Chondrocyte (in vitro differentiated cells): ENCODE data around the gene RALY. TPM values are rescaled to one million over a fixed set of nuclear protein-coding genes. Genes with fewer than 3 reads are reported as not detected.

Source experiments
- DNase-seq: peaks from one replicate; pipeline ENCODE4 v3.0.0; 2021; ENCODE audit warnings: mixed read lengths, low spot score
- H3K27ac Mint-ChIP-seq: one replicate; pipeline ENCODE4 v1.8.0; 2021; ENCODE audit warnings: mild to moderate bottlenecking, moderate library complexity, mixed read lengths; ENCODE audit not compliant: unreplicated experiment
- H3K27me3 Mint-ChIP-seq: 2 replicates; pipeline ENCODE4 v1.8.0; 2021; ENCODE audit warnings: low read depth, mixed read lengths
- H3K36me3 Mint-ChIP-seq: 2 replicates; pipeline ENCODE4 v1.8.0; 2021; ENCODE audit warnings: low read depth, mixed read lengths
- H3K4me1 Mint-ChIP-seq: 2 replicates; pipeline ENCODE4 v1.8.0; 2021; ENCODE audit warnings: low read depth, mild to moderate bottlenecking, mixed read lengths
- H3K4me3 Mint-ChIP-seq: one replicate; pipeline ENCODE4 v1.8.0; 2021; ENCODE audit warnings: mild to moderate bottlenecking, moderate library complexity, mixed read lengths; ENCODE audit not compliant: unreplicated experiment
- H3K9me3 Mint-ChIP-seq: 2 replicates; pipeline ENCODE4 v1.8.0; 2021; ENCODE audit warnings: low read depth, mixed read lengths
- total RNA-seq: library from RNA; stranded (reverse); gene quantifications from 3 replicates; pipeline ENCODE4 v1.2.1, GENCODE V29; 2021
- TF ChIP-seq, protein P1 (sequence below): fragments of 200-600 bp; sonication (generic); IDR thresholded peaks from 2 replicates; pipeline ENCODE4 v1.5.0; 2021; ENCODE audit warnings: antibody characterized with exemption, mild to moderate bottlenecking, moderate library complexity

Gene RALY
- total RNA-seq, 1 donor from 2014 or later, result 169 TPM

DNA sequence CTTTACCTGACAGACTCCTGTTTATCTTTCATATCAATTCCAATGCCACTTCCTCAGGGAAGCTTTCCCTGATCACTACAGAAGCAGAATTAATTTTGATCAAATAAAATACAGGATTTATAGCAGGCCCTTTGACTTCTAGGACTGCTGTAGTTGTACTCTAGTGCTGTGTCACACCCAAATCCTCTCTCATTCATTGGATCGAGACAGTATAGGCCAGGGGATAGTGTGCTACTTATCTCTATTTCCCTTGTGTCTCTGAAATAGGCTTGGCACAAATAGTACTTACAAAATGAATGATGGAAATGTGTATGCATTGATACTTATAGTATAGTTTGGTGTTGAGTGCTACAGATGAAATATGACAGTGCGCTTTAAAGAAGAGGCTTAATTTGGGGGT is 19.8 kb downstream of the RALY start:
- H3K4me1 Mint-ChIP-seq, result peaks cover 80% of the 10 kb centered on the region
- H3K27ac Mint-ChIP-seq, result no peak overlapping the region
- H3K4me3 Mint-ChIP-seq, result no peak overlapping the region

GRCh38 chr20:34014878-34015277 is 21.2 kb downstream of the RALY start:
- Mint-ChIP-seq H3K4me1 (peaks cover 75% of the 10 kb centered on the region), H3K36me3 (no peaks in the 10 kb centered on the region), H3K9me3 (no peaks in the 10 kb centered on the region), H3K27ac (peak overlapping the region; percentile 89), H3K27me3 (no peaks in the 10 kb centered on the region), H3K4me3 (no peak overlapping the region)
- no peak for DNase-seq
- TF ChIP-seq, protein P1, sequence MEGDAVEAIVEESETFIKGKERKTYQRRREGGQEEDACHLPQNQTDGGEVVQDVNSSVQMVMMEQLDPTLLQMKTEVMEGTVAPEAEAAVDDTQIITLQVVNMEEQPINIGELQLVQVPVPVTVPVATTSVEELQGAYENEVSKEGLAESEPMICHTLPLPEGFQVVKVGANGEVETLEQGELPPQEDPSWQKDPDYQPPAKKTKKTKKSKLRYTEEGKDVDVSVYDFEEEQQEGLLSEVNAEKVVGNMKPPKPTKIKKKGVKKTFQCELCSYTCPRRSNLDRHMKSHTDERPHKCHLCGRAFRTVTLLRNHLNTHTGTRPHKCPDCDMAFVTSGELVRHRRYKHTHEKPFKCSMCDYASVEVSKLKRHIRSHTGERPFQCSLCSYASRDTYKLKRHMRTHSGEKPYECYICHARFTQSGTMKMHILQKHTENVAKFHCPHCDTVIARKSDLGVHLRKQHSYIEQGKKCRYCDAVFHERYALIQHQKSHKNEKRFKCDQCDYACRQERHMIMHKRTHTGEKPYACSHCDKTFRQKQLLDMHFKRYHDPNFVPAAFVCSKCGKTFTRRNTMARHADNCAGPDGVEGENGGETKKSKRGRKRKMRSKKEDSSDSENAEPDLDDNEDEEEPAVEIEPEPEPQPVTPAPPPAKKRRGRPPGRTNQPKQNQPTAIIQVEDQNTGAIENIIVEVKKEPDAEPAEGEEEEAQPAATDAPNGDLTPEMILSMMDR, result no peak

More for the DNA sequence above, 19.8 kb downstream of the RALY start:
- DNase-seq, result no peak
- TF ChIP-seq, protein P1, result no peak
- H3K27me3 Mint-ChIP-seq, result no peaks in the 10 kb centered on the region
- no peaks in the 10 kb centered on the region for H3K9me3 Mint-ChIP-seq
- no peaks in the 10 kb centered on the region for H3K36me3 Mint-ChIP-seq

GRCh38 chr20:34015401-34016335 is 22.0 kb downstream of the RALY start:
- DNase-seq, result no peak
- H3K4me3 Mint-ChIP-seq, result no peak overlapping the region
- no peaks in the 10 kb centered on the region for H3K9me3 Mint-ChIP-seq
- H3K27ac Mint-ChIP-seq, result peak overlapping the region; percentile 89
- TF ChIP-seq, protein P1, result no peak
- H3K36me3 Mint-ChIP-seq, result no peaks in the 10 kb centered on the region
- H3K27me3 Mint-ChIP-seq, result no peaks in the 10 kb centered on the region
- peaks cover 73% of the 10 kb centered on the region for H3K4me1 Mint-ChIP-seq

GRCh38 chr20:34016736-34017135 is 23.0 kb downstream of the RALY start:
- Mint-ChIP-seq H3K9me3 (no peaks in the 10 kb centered on the region), H3K4me3 (no peak overlapping the region), H3K27me3 (no peaks in the 10 kb centered on the region), H3K27ac (no peak overlapping the region), H3K4me1 (peaks cover 65% of the 10 kb centered on the region), H3K36me3 (peaks cover 2% of the 10 kb centered on the region)
- no peak for DNase-seq
- TF ChIP-seq, protein P1, result no peak

- Mint-ChIP-seq H3K9me3 (no peaks in the 10 kb centered on the region), H3K27me3 (no peaks in the 10 kb centered on the region), H3K4me3 (no peak overlapping the region), H3K4me1 (peaks cover 61% of the 10 kb centered on the region), H3K36me3 (peaks cover 2% of the 10 kb centered on the region), H3K27ac (peak overlapping the region; percentile 73)
- no peak for DNase-seq
- TF ChIP-seq, protein P1, result no peak
Observed at GRCh38 chr20:34017610-34018009, 23.9 kb downstream of the RALY start.
